Measurements from ENCODE around the gene PLEKHA3. TPM values are rescaled to one million over a fixed set of nuclear protein-coding genes. Genes with fewer than 3 reads are reported as not detected.
A peak's percentile ranks its signal among the peaks of the same experiment; 100 is the strongest.
"Not testable (repeated sequence)": the region's sequence is repeated elsewhere in the genome, so short reads cannot be mapped to it uniquely, and the experiment has no call there.

The PLEKHA3 gene
- total RNA-seq, 1 donor from 2014 or later, result 16.1 TPM

GRCh38 chr2:178479275-178479616, 1.0 kb upstream of the PLEKHA3 start:
- DNase-seq, result no peak

DNA sequence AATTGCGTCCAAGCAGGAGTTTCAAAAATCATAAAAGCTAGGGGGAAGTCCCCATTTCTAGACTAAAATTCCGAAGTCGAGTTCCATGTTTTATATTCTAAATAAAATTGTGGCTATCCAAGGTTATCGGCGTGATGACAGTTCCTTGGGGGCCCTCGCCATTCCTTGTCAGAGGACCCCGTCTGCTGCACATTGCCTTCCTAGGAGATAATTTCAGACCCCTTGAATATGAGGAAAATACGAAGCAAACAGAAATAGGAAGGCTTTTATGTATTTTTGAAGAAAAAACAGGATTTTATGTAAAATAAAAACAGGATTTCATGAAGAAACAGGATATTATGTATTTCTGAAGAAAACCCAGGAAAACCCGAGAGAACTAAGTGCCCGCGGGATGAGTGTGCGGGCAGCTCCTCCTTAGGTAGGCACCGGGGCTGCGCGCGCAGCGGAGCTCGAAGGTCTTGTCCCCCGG, 465 bp upstream of the PLEKHA3 start:
- DNase-seq, result no peak

DNA sequence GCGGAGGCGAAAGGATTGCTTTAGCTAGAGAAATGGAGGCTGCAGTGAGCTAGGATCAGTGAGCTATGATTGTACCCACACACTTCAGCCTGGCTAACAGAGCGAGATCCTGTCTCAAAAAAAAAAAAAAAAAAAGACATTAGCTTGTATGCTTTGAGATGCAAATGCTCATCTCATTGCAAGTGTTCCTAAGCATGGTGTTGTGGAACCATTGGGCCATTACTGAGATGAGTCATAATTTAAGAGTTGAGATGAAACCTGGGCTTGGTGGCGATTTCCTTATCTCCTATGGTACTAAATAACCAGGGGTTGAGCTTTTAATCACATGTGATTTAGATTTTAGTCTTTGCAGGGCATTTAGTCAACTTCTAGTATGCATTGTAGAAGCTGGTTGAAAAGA, 2.2 kb downstream of the PLEKHA3 start:
- DNase-seq, result no peak

DNA sequence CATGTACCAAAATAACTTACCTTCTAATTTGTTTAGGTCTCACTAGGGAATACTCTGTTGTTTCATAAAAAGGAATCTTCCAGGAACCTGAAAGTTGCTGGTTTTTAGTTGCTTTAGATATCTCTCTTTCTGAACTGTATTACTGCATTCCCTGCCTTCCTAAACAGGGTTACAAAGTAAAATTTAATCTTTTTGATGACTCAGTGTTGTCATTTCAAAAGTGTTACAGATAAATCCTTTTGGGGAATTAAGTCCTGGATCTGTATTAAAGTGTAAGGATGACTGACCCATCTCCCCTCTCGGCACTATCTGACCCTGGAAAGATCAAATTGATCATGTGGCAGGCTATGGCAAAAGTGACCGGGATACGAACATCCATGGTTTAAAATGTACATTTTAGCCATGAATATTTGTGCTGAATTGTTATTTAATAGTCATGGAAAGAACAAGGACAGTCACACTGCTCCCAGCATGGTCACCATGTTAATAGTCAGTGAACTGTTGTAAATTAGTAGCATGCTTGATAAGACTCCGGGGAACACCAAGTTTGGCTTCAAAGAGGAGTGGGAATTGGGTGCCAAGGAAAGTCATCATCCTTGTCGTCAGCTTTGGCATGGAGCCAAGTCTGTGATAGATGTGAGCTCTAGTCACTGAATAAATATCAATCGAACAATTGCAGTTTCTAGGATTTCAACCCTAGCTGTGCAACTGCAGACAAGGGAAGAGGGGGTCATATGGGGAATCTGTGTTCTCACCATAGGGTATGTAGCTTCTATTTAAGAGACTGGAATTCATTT, 4.2 kb downstream of the PLEKHA3 start:
- peak; percentile 4 for DNase-seq

- no peak for DNase-seq
Observed at GRCh38 chr2:178485356-178485755, 5.1 kb downstream of the PLEKHA3 start.

DNA sequence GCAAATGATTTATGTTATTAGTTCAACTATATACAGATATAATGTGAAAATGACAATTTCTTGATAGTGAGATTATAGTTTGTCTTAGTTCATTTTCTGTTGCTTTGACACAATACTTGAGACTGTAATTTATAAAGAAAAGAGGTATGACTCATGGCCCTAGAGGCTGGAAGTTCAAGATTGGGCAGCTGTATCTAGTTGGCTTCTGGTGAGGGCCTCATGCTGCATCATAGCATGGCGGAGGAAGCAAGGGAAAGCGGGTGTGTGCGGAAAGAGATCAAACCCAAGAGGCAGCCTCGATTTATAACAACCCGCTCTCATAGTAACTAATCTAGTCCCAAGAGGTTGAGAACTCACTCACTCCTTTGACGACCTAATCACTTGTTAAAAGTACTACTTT, 11.4 kb downstream of the PLEKHA3 start:
- DNase-seq, result no peak

- no peak for DNase-seq
Observed at GRCh38 chr2:178496049-178496448, 15.8 kb downstream of the PLEKHA3 start.

GRCh38 chr2:178498137-178498536, 17.9 kb downstream of the PLEKHA3 start:
- DNase-seq, result no peak

DNA sequence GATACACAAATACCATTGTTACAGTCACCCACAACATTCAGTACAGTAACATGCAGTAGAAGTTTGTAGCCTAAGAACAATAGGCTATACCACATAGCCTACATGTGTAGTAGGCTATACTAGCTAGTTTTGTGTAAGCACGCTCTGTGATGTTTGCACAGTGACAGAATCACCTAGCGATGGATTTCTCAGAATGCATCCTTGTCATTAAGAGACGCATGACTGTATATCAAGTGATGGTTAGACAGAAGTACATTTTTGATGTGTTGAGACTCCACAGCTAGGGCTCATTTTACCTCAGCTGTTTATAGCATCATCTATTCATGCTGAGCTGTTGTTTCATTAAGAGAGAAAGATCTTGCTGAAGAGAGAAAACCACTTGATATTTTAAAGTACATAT, 19.4 kb downstream of the PLEKHA3 start:
- no peak for DNase-seq

DNA sequence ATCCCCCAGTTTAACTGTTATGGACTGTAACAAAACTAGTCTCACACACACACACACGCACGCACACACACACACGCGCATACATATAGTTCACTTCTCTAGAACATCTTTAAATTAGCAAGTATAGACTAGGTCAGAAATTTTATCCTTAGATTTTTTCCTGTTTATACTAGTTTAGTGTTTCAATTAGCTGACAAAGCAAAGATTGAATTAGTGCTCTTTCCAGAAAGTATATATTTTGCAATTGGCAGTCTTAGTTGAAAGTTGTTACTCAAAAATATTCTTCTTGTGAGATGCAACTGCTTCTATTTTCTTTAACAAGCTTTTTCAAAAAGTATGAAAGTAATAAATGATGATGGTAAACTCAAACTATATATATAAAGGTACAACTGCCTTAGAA, 22.5 kb downstream of the PLEKHA3 start:
- DNase-seq, result no peak

DNA sequence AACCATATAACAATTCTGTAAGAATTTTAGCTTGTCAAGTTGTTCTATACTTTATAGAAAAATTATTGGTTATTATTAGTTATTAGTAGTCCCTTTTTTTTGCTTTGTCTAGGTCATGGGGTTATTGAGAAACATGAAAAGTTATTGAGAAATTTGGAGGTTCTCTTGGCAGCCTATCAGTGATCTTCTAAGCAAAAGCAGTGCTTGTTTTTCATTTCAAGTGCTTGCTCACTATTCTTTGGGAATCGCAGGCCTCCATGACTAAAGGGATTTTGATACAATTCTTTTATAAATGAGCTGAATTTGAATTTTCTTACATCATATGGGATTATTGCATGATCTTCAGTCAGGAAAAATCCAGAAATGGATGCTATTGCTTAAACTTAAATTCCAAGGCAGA, 25.8 kb downstream of the PLEKHA3 start:
- no peak for DNase-seq

DNA sequence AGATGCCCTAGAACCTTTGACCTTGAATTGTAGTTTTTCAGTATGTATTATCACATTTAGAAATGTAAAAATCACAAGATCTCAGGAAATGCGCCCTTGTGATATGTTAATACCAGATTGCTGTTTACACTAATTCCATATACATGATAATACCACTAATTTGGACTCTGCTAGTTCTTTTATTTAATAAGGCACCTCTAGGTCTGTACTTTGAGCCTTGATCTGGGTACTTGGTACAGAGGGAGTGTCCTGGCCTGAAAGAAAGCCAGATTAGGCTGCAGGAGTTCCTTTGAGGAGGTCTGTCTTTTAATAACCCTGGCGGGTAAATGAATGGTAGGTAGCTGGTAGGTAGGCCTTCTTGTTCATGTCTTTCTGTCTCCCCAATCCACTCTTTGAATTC, 26.3 kb downstream of the PLEKHA3 start:
- no peak for DNase-seq

GRCh38 chr2:178506949-178507348, 26.7 kb downstream of the PLEKHA3 start:
- DNase-seq, result no peak

- no peak for DNase-seq
Observed at GRCh38 chr2:178508646-178509045, 28.4 kb downstream of the PLEKHA3 start.

- no peak for DNase-seq
Observed at GRCh38 chr2:178510384-178510783, 30.1 kb downstream of the PLEKHA3 start.

DNA sequence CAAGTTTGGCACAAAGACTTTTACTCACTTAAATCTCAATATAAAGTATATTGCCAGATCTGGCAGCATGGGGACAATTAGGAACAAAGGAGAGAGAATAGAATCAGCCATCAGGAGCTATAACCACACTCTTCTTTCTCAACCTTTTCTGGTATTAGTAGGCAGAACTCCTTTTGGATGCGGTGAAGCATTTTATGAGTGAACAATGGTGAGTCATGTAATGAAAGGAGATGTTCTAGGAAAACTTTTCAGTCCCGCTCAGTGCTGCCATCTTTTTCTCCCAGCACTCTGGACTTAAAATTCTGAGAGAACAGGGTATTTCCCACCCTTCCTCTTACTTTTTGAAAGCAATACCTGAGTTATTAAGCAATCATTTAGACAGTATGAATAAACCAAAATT, 32.2 kb downstream of the PLEKHA3 start:
- DNase-seq, result no peak

GRCh38 chr2:178513876-178514275, 33.6 kb downstream of the PLEKHA3 start:
- no peak for DNase-seq

GRCh38 chr2:178514664-178515063, 34.4 kb downstream of the PLEKHA3 start:
- no peak for DNase-seq

DNA sequence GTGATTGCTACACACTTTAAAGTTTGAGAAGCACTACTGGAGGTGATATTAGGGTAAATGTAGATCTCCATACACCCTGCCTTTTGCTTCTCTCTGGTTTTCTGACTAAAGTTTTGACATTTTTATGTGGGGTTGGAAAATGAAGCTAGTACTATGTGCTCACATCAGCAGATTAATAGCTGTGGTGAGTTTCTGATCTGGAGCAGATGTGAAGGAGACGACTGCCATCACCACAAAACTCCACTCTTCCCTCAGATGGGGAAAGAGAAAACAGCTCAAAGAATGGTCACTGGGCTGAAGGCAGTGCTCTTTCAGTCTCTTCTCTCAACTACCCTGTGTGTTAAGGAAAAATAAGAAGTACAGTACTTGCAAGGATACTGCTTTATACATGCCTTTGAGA, 37.2 kb downstream of the PLEKHA3 start:
- DNase-seq, result no peak

DNA sequence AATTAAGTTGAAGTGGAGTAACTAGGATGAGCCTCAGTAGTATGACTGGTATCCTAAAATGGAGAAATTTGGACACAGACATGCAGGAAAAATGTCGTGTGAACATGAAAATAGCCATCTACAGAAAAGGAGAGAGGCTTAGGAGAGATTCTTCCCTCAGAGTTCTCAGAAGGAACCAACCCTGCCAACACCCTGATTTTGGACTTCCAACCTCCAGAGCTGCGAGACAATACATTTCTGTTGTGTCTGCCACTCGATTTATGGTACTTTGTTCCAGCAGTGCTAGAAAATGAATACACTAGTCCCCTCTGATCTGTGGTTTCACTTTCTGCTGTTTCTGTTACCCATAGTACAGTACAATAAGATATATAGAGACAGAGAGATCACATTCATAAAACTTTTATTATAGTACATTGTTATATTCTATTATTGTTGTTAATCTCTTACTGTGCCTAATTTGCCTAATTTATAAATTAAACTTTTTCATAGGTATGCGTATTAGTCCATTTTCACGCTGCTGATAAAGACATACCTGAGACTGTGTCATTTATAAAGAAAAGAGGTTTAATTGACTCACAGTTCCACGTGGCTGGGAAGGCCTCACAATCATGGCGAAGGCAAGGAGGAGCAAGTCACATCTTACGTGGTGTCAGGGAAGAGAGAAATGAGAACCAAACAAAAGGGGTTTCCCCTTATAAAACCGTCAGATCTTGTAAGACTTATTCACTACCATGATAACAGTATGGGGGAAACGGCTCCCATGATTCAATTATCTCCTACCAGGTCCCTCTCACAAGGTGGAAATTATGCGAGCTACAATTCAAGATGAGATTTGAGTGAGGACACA, 41.3 kb downstream of the PLEKHA3 start:
- no peak for DNase-seq

DNA sequence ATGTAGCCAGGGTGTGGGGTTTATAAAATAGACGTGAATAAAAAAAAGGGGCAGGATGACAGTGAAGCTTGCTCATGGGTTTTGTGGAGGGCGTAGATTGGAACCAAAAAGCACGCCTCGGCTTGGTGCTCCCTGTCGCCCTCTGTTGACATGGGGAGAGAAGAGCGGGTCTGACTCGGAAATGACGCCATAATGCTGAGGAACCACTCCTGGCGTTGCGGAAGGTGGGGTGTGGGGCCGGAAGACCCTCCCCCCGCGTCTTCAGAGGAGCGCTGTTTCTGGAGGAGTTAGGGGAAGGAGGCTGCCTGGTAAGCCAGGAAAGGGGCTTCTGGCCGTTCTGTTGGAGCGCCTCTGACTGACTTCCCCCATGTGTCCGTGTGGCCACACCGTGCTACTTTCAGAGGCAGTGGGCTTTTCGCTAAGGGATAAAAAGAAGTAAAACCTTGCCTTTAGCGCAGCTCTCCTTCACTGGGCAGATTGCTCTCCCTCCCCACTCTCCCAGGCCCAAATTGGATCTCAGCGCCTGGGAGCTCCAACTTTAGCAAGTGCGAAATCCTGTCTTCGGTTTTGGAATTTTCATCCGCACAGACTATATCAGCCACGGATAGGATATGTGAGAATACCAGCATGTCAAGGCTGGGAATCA, 42.8 kb downstream of the PLEKHA3 start:
- DNase-seq, result peak; percentile 70

DNA sequence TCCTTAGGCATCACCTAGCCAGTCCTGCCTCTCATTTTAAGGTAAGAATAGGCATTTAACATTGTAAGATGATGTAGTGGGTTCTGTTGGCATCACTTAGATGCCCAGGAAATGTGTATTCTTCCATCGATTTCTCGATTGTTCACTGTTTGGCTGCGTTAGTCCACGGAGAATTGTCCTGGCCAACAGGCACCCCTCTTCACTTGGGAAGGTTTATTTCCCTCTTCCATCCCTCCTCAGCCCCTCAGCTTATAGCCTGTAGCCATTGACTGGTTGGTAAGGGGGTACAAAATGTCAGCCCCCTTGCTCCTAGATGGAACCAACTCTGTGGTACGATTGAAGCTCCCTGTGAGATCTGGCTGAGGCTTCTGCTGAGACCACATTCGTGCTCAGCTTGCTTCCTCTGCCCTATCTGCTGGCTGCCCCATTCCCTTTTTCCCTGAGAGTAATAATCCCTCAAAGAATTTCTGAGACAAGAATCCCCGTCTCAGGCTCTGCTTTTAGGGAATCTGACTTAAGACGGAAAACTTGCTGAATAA, 43.4 kb downstream of the PLEKHA3 start:
- DNase-seq, result no peak

DNA sequence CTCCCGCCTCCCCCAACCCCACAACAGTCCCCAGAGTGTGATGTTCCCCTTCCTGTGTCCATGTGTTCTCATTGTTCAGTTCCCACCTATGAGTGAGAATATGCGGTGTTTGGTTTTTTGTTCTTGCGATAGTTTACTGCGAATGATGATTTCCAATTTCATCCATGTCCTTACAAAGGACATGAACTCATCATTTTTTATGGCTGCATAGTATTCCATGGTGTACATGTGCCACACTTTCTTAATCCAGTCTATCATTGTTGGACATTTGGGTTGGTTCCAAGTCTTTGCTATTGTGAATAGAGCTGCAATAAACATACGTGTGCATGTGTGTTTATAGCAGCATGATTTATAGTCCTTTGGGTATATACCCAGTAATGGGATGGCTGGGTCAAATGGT, 44.8 kb downstream of the PLEKHA3 start:
- DNase-seq, result not testable (repeated sequence)

Measured in occipital lobe (tissue), 2 donors.